Fibroblast of mammary gland (primary cell): ENCODE data around the gene KAT2A.
"Not testable (repeated sequence)": the region's sequence is repeated elsewhere in the genome, so short reads cannot be mapped to it uniquely, and the experiment has no call there.

Experiments
- DNase-seq: peaks from one replicate; pipeline ENCODE4 v3.0.0-alpha.2; 2010; ENCODE audit warnings: low read depth
- H3K4me3 ChIP-seq: 2 replicates; pipeline ENCODE4 v1.5.1; 2011; ENCODE audit warnings: low read depth, mild to moderate bottlenecking, low read length, moderate library complexity; ENCODE audit not compliant: control insufficient read depth
- TF ChIP-seq, protein P1 (sequence below): conservative IDR thresholded peaks from 2 replicates; pipeline ENCODE4 v1.5.1; 2011; ENCODE audit warnings: low read depth, low read length, inconsistent platforms; ENCODE audit not compliant: control insufficient read depth, insufficient read depth

The KAT2A gene

DNA sequence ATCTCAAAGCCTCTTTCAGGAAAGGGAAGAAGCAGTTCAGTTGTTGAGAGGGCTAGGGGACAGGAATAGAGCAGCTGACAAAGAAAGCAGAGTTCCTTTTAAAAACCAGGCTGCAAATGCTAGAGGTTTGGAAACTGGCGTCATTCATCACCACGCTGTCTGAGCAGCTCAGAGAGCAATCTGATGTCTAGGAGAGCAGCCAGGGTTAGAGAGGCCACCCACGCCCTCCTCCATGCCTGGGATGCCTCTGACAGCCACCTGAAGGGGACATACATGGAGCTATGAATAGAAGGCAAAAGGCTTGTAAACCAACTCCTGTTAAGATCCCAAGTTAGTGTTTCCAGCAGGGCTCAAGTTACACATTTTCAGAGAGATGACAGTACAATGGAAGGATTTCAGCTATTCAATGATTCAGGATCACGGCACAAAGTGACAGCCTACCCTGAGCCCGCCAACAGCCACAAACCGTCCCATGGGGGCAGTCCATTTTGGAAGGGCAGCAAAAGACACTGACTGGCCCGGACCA, 21.3 kb upstream of the KAT2A start:
- peak; percentile 82 for DNase-seq
- H3K4me3 ChIP-seq: no peak overlapping the region
- TF ChIP-seq, protein P1, sequence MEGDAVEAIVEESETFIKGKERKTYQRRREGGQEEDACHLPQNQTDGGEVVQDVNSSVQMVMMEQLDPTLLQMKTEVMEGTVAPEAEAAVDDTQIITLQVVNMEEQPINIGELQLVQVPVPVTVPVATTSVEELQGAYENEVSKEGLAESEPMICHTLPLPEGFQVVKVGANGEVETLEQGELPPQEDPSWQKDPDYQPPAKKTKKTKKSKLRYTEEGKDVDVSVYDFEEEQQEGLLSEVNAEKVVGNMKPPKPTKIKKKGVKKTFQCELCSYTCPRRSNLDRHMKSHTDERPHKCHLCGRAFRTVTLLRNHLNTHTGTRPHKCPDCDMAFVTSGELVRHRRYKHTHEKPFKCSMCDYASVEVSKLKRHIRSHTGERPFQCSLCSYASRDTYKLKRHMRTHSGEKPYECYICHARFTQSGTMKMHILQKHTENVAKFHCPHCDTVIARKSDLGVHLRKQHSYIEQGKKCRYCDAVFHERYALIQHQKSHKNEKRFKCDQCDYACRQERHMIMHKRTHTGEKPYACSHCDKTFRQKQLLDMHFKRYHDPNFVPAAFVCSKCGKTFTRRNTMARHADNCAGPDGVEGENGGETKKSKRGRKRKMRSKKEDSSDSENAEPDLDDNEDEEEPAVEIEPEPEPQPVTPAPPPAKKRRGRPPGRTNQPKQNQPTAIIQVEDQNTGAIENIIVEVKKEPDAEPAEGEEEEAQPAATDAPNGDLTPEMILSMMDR: no peak

DNA sequence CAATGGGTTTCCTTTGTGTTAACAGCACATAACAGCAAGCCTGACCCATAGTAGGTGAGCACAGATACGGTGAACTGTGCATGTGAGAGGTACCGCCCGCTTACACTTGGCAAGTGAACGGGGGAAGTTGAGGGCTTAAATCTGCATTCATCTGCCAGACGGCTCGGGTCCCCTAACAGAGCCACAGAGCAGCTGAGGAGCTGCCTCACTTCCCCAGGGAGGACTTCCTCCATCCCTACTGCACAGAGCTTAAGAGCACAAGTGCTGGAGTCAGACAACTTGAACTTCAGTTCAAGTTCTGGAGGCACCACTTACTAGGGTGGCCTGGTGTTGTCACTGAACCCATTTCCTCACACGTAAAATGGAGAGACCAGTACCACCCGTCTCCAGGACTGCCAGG, 20.2 kb upstream of the KAT2A start:
- DNase-seq: no peak
- H3K4me3 ChIP-seq: no peak overlapping the region
- TF ChIP-seq, protein P1: no peak

DNA sequence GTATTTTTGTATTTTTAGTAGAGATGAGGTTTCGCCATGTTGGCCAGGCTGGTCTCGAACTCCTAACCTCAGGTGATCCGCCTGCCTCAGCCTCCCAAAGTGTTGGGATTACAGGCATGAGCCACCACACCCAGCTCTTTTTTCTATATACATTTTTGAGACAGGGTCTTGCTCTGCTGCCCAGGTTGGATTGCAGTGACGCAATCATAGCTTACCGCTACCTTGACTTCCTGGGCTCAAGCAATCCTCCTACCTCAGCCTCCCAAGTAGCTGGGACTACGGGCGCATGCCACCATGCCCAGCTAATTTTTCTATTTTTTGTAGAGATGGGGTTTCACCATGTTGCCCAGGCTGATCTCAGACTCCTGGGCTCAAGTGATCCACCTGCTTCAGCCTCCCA, 19.5 kb upstream of the KAT2A start:
- not testable (repeated sequence) for H3K4me3 ChIP-seq, DNase-seq

DNA sequence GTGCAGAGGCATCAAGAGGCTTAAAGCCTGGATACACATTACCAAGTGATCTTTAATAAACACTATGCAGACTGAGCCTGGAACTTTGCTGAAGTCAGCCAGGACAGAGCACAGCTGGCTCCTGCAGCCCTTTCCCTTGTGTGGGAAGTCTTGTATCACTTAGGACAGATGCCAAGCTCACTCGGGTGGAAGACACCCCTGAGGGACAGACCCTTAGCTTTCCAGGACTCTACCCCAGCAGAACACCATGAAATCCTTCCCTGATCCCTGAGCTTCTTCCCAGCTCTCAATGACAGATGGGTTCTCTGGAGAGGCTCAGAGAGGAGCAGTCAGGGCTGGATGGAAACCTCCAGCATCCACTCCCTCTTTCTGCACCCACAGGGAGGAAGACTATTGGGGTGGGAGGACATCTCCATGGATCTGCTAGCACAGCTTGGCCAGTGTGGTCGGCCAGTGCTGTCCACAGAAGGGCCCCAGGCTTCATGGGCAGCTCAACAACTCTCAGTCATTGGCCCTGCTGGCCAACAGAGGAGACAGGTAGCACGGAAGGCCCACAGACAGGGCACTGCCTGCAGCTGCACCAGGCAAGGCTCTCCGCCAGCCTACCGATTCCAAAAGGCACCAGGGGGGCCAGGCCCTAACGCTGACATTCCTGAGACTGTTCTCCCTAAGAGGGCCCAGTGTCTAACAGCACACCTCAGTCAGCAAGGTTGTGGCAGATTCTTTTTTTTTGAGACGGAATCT, 17.8 kb upstream of the KAT2A start:
- no peak for DNase-seq
- H3K4me3 ChIP-seq: no peak overlapping the region
- TF ChIP-seq, protein P1: no peak

DNA sequence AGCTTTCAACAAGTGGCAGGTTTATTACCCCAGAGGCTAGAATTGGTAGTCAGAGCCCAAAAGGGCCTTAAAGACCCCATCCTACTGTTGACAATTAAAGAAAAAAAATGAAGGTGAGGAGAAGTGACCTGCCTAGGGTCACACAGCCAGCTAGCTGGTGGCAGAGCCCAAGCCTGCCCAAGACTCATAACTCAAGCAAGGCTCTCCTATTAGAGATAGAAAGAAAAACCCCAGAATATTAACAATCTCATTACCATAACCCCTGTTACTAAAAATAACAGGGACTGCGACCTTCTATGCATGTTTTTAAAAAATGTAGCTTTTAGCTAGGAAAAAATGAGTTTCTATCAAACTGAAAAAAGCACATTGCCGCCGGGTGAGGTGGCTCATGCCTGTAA, 15.5 kb upstream of the KAT2A start:
- no peak overlapping the region for H3K4me3 ChIP-seq
- TF ChIP-seq, protein P1: no peak
- DNase-seq: no peak

DNA sequence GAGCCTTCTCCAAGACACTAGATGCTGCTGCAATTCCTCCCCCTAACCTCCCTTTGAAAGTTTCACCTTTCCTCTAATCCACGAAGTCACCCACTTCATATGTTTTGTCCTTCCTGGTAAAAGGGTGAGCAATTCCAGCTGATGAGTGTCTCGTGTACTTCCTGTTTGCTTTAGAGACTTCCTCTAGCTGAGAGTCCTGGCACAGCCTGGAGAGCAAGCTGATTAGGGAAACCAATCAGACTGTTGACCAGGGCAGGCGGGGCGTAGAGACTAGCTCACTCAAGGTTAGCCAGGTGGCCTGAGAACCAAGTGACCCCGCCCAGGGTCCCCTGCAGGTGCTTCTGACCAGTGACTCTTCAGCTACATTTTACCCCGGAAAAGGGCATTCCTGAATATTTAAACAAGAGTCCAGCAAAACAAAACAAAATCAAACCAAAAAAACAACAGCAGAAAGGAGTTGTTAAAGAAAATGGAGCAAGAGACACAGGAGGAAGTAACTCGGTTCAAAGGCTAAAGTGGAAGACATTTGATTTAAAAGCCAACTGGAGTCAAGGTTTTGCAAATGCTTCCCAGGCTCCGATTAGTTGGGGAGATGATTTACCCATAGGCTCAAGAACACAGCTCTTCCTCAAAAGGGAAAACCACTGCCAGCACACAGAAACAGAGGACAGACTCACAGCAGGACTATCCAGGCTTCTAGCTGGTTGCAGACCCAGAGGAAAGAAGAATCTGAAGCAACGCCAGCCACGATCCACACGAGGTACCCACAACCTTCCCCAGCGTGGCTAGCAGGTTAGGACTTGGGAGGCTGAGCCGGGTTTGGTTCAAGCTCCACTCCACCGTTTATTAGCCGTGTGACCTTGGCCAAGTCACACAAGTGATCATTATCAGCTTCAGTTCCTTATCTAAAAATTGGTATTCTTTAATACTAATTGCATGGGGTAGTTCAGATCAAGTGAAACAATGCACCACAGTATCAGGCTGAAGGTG, 14.8 kb upstream of the KAT2A start:
- TF ChIP-seq, protein P1: no peak
- H3K4me3 ChIP-seq: no peak overlapping the region
- peak; percentile 73 for DNase-seq

DNA sequence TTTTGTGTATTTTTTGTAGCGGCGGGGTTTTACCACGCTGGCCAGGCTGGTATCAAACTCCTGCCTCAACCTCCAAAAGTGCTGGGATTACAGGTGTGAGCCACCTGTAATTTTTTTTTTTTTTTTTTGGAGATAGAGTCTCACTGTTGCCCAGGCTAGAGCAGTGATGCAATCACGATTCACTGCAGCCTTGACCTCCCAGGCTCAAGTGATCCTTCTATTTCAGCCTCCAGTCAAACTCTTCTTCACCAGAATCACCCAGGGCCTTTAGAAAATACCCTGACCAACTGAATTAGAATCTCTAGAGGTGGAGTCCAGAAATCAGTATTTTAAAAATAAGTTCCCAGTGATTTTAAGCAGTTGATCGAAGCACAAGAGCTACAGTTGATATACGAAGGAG, 14.0 kb upstream of the KAT2A start:
- no peak overlapping the region for H3K4me3 ChIP-seq
- TF ChIP-seq, protein P1: no peak
- no peak for DNase-seq
